Activated CD8-positive, alpha-beta memory T cell treated with anti-CD3 and anti-CD28 coated beads for 48 hours (primary cell): ENCODE results near the gene PGAP6.
"Not testable (repeated sequence)": the region's sequence is repeated elsewhere in the genome, so short reads cannot be mapped to it uniquely, and the experiment has no call there.

ENCODE experiments used
- DNase-seq, 3 experiments: peaks; one replicate each; pipeline ENCODE4 v3.0.0-alpha.2; 2020; ENCODE audit warnings: low read depth in 2 of 3, low spot score in 2 of 3

Gene PGAP6

GRCh38 chr16:331181-331814, 50.5 kb downstream of the PGAP6 start:
- not testable (repeated sequence) for DNase-seq

DNA sequence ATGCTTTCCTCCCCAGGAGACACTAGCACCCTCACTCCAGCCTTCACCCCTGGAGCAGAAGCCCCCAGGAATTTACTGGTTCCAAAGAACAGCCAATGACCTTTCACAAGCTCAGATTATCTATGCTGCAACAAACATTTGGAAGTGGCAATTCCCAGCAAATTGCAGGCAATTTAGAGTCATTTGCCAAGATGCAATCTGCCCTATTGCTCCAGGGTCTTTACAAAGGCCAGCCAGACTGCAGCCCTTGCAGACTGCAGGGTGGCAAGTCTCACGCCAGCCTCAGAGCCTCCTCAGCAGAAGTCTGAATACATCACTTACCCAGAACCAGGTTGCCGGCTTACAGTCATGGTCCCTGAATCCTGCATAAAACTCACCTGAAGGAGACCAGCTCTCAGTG, 51.0 kb downstream of the PGAP6 start:
- DNase-seq: no peak

DNA sequence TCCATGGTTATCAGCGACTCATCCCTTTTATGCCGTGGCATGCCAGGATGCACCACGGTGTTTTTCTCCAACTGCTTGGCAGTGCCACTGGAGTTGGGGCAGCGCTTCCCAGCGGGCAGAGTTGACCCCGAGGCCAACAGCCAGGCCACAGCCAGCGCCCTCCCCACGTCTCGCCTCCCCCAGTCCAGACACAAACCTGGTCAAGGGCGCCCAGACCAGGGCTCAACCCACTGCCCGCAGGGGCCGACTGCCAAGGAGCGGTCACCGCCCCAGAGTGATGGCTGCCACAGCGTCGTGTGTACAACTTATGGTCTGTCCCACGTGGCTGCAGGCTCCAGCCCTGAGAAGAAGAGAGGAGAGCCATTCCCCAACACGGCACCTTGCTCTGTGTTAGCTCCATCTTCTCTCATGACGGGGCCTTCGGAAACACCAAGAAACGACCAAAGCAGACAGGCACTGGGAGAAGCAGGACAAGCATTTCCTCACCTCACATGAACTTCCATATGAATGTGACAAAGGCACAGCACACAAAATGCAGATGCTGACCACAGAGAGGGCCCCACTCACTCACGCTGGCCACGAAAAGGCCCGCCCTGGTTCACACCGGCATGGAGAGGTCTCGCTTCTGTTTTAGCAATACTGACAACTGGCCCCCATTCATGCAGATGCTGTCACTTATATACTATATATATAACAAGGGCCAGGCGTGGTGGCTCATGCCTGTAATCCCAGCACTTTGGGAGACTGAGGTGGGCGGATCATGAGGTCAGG, 56.2 kb downstream of the PGAP6 start:
- no peak for DNase-seq

- peak in 1 of 3 experiments; percentile 32 for DNase-seq
Measured at GRCh38 chr16:324451-325334, 57.1 kb downstream of the PGAP6 start.

DNA sequence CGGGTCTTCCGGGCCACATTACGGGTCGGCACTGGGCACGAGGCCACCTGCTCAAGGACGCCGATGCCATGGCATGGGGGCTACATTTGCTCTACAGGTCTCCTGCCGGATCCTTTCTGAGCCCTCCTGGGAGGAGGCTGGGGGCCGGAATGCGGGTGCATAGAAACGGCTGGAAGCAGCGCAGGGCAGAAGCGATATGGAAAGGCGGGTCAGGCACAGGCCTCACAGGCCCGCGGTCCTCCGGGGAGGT, 57.7 kb downstream of the PGAP6 start:
- DNase-seq: no peak

DNA sequence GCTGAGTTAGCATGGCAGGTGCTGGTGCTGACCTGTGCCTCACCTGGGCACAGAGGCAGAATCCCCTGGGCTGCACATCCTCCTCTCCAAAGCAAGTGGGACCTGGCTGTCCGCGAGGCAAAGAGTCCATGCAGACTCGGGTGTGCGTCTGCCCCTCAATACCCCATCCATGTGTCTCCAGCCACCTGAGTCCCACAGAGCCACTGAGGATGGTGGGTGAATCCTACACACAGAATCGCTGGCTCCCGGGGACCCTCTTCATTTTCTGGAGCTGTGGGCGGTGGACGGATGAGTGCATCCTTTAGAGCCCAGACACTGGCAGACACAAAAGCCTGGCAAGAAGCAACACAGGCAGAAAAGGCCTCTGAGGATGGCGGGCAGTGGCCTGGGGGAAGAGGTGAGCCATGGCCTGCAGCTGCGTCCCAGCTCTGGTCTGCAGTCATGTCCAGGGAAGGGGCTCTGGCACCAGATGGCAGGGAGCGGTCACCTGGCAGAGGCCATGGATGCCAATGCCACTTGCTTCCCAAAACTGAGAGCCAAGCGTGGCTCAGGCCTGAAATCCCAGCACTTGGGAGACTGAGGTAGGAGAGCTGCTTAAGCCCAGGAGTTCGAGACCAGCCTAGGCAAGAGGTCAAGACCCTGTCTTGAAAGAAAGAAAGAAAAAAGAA, 59.2 kb downstream of the PGAP6 start:
- DNase-seq: no peak

- DNase-seq: no peak
Measured at GRCh38 chr16:321532-321931, 60.2 kb downstream of the PGAP6 start.
